CD4-positive, alpha-beta memory T cell (primary cell): ENCODE measurements around the gene KRTAP15-1. TPM values are rescaled to one million over a fixed set of nuclear protein-coding genes. Genes with fewer than 3 reads are reported as not detected.

ENCODE experiments used
- CTCF ChIA-PET: fragments of 350-600 bp; sonication (Branson Sonifier 250); formaldehyde crosslinking; loops from one replicate; lab custom pipeline; 2021; ENCODE audit warnings: inconsistent platforms; ENCODE audit not compliant: partially characterized antibody; lab: Charles Lee
- POLR2A ChIA-PET: fragments of 350-600 bp; sonication (Branson Sonifier 250); formaldehyde crosslinking; loops from one replicate; lab custom pipeline; 2021; ENCODE audit not compliant: partially characterized antibody; lab: Charles Lee
- DNase-seq, 5 donors: peaks; one replicate each; pipeline versions ENCODE4 v3.0.0 to v3.0.0-alpha.2; 2020 to 2022; ENCODE audit warnings: mixed read lengths in 1 of 5
- H3K27ac ChIP-seq: one replicate; pipeline ENCODE4 v1.7.0; 2013; ENCODE audit warnings: low read depth, low read length
- H3K27me3 ChIP-seq: 2 replicates; pipeline ENCODE4 v1.7.0; 2013; ENCODE audit warnings: mild to moderate bottlenecking, low read length, moderate library complexity; ENCODE audit not compliant: insufficient read depth
- H3K36me3 ChIP-seq: 2 replicates; pipeline ENCODE4 v1.7.0; 2013; ENCODE audit warnings: mild to moderate bottlenecking, low read length, moderate library complexity; ENCODE audit not compliant: insufficient read depth
- H3K4me1 ChIP-seq: 2 replicates; pipeline ENCODE4 v1.7.0; 2013; ENCODE audit warnings: mild to moderate bottlenecking, low read length, moderate library complexity; ENCODE audit not compliant: insufficient read depth
- H3K4me3 ChIP-seq, 2 donors: one replicate each; pipeline ENCODE4 v1.7.0; 2013; ENCODE audit warnings: low read length in 2 of 2, mild to moderate bottlenecking in 1 of 2
- H3K9me3 ChIP-seq, 2 donors: one replicate each; pipeline ENCODE4 v1.7.0; 2013; ENCODE audit warnings: low read length in 2 of 2, control low read depth in 1 of 2; ENCODE audit not compliant: control insufficient read depth in 1 of 2
- H3K27ac Mint-ChIP-seq, 7 donors: one replicate each; pipeline ENCODE4 v1.8.0; 2020 to 2021; ENCODE audit warnings: mixed read lengths in 7 of 7, mild to moderate bottlenecking in 6 of 7, inconsistent platforms in 3 of 7, moderate library complexity in 3 of 7
- H3K27me3 Mint-ChIP-seq, 2 donors: one replicate each; pipeline ENCODE4 v1.8.0; 2020 to 2021; ENCODE audit warnings: mixed read lengths in 2 of 2
- H3K36me3 Mint-ChIP-seq, 2 donors: one replicate each; pipeline ENCODE4 v1.8.0; 2020 to 2021; ENCODE audit warnings: mixed read lengths in 2 of 2, inconsistent platforms in 1 of 2, mild to moderate bottlenecking in 1 of 2
- H3K4me1 Mint-ChIP-seq, 4 donors: one replicate each; pipeline ENCODE4 v1.8.0; 2020 to 2021; ENCODE audit warnings: mixed read lengths in 4 of 4, mild to moderate bottlenecking in 1 of 4
- H3K4me3 Mint-ChIP-seq, 8 donors: one replicate each; pipeline ENCODE4 v1.8.0; 2020 to 2021; ENCODE audit warnings: mixed read lengths in 8 of 8, mild to moderate bottlenecking in 7 of 8, moderate library complexity in 6 of 8, inconsistent platforms in 3 of 8
- H3K9me3 Mint-ChIP-seq, 8 donors: one replicate each; pipeline ENCODE4 v1.8.0; 2020 to 2021; ENCODE audit warnings: mixed read lengths in 8 of 8, mild to moderate bottlenecking in 5 of 8, inconsistent platforms in 3 of 8, moderate library complexity in 1 of 8
- intact Hi-C: fragments of 100-400 bp; cut with micrococcal nuclease; formaldehyde crosslinking; loops from one replicate; pipeline ENCODE4 v1.15.1; 2023
- polyA plus RNA-seq, 2 donors: library from polyadenylated mRNA; unstranded; fragments of 300-500 nt; fragmentation: Illumina TruSeq; gene quantifications; one replicate each; pipeline ENCODE4 v1.2.3, GENCODE V29; 2021
- total RNA-seq, 2 experiments: library from RNA; stranded (reverse); gene quantifications; one replicate each; pipeline ENCODE4 v1.2.3, GENCODE V29; 2021

Gene KRTAP15-1
- total RNA-seq (not detected), polyA plus RNA-seq (not detected)

- H3K4me1 Mint-ChIP-seq = no peaks in the 10 kb centered on the region
- H3K27ac Mint-ChIP-seq = no peak within 1 kb of the TSS
- Histone ChIP-seq H3K9me3 (no peaks in the 10 kb centered on the region), H3K4me3 (no peak within 1 kb of the TSS), H3K27me3 (no peaks in the 10 kb centered on the region), H3K27ac (no peak within 1 kb of the TSS), H3K4me1 (no peaks in the 10 kb centered on the region), H3K36me3 (no peaks in the 10 kb centered on the region)
- peaks cover 0 to 2% (median 0%) of the 10 kb centered on the region in 8 donors for H3K9me3 Mint-ChIP-seq
- H3K4me3 Mint-ChIP-seq = no peak within 1 kb of the TSS
- peaks cover 0 to 3% of the 10 kb centered on the region in 2 donors for H3K27me3 Mint-ChIP-seq
- intact Hi-C loops = no loop called here
- ChIA-PET POLR2A (no interaction called here), CTCF (no interaction called here)
- no peak for DNase-seq
- no peaks in the 10 kb centered on the region for H3K36me3 Mint-ChIP-seq
Observed at GRCh38 chr21:30439975-30440374, at the start of gene KRTAP15-1. TSS of gene KRTAP15-1 (plus strand) at chr21:30440275. CDS start at chr21:30440328, 53 bp downstream.

- CTCF ChIA-PET = no interaction called here
- Mint-ChIP-seq H3K4me1 (no peaks in the 10 kb centered on the region), H3K27me3 (peaks cover 1% of the 10 kb centered on the region in 2 donors), H3K27ac (no peak overlapping the region), H3K9me3 (peaks cover 0 to 17% (median 2%) of the 10 kb centered on the region in 8 donors), H3K36me3 (no peaks in the 10 kb centered on the region), H3K4me3 (no peak overlapping the region)
- no peaks in the 10 kb centered on the region for H3K27me3 ChIP-seq
- no peaks in the 10 kb centered on the region for H3K9me3 ChIP-seq
- no peak overlapping the region for H3K4me3 ChIP-seq
- DNase-seq = no peak
- H3K4me1 ChIP-seq = no peaks in the 10 kb centered on the region
- H3K27ac ChIP-seq = no peak overlapping the region
- H3K36me3 ChIP-seq = no peaks in the 10 kb centered on the region
- intact Hi-C loops = no loop called here
- POLR2A ChIA-PET = no interaction called here
Observed at GRCh38 chr21:30391492-30392025, 48.5 kb upstream of the KRTAP15-1 start.

- no peaks in the 10 kb centered on the region for H3K9me3 ChIP-seq
- peaks cover 0 to 10% (median under 1%) of the 10 kb centered on the region in 8 donors for H3K9me3 Mint-ChIP-seq
- CTCF ChIA-PET = no interaction called here
- intact Hi-C loops = no loop called here
- H3K27ac Mint-ChIP-seq = no peak within 1 kb of the TSS
- H3K27ac ChIP-seq = no peak within 1 kb of the TSS
- no peaks in the 10 kb centered on the region for H3K36me3 ChIP-seq
- H3K4me1 ChIP-seq = no peaks in the 10 kb centered on the region
- H3K27me3 Mint-ChIP-seq = peaks cover 3 to 5% of the 10 kb centered on the region in 2 donors
- H3K36me3 Mint-ChIP-seq = no peaks in the 10 kb centered on the region
- no peaks in the 10 kb centered on the region for H3K4me1 Mint-ChIP-seq
- H3K4me3 Mint-ChIP-seq = no peak within 1 kb of the TSS
- POLR2A ChIA-PET = no interaction called here
- H3K27me3 ChIP-seq = no peaks in the 10 kb centered on the region
- DNase-seq = no peak
- H3K4me3 ChIP-seq = no peak within 1 kb of the TSS
Observed at GRCh38 chr21:30395731-30396130, 44.3 kb upstream of the KRTAP15-1 start, which contains the start of gene KRTAP13-1. TSS of gene KRTAP13-1 (plus strand) at chr21:30396031. CDS start at chr21:30396087, 56 bp downstream.

- H3K9me3 ChIP-seq = no peaks in the 10 kb centered on the region
- POLR2A ChIA-PET = interaction anchor here (0.6 kb wide), 1 partner anchor 1440 kb away, joined by 4 read pairs; no protein-coding TSS in a partner anchor
- no peak overlapping the region for H3K27ac ChIP-seq
- no peaks in the 10 kb centered on the region for H3K4me1 Mint-ChIP-seq
- intact Hi-C loops = no loop called here
- peak overlapping the region in 3 of 8 donors; percentile 26 to 54 (median 29) for H3K4me3 Mint-ChIP-seq
- H3K9me3 Mint-ChIP-seq = peaks cover 0 to 17% (median 5%) of the 10 kb centered on the region in 8 donors
- H3K36me3 ChIP-seq = no peaks in the 10 kb centered on the region
- no peaks in the 10 kb centered on the region for H3K4me1 ChIP-seq
- no peak overlapping the region for H3K4me3 ChIP-seq
- H3K27ac Mint-ChIP-seq = no peak overlapping the region
- CTCF ChIA-PET = no interaction called here
- DNase-seq = peak in 2 of 5 donors; percentile 1 to 2
- H3K27me3 ChIP-seq = no peaks in the 10 kb centered on the region
- H3K36me3 Mint-ChIP-seq = no peaks in the 10 kb centered on the region
- peaks cover 3 to 5% of the 10 kb centered on the region in 2 donors for H3K27me3 Mint-ChIP-seq
Observed at GRCh38 chr21:30408782-30409494, 31.1 kb upstream of the KRTAP15-1 start.

GRCh38 chr21:30415993-30416392 is 24.1 kb upstream of the KRTAP15-1 start:
- Mint-ChIP-seq H3K4me1 (no peaks in the 10 kb centered on the region), H3K36me3 (no peaks in the 10 kb centered on the region), H3K27me3 (no peaks in the 10 kb centered on the region), H3K27ac (no peak overlapping the region), H3K9me3 (peaks cover 0 to 2% (median 0%) of the 10 kb centered on the region in 8 donors), H3K4me3 (no peak overlapping the region)
- intact Hi-C loops = no loop called here
- no peaks in the 10 kb centered on the region for H3K9me3 ChIP-seq
- no peak overlapping the region for H3K4me3 ChIP-seq
- H3K27ac ChIP-seq = no peak overlapping the region
- CTCF ChIA-PET = no interaction called here
- no peaks in the 10 kb centered on the region for H3K4me1 ChIP-seq
- no peaks in the 10 kb centered on the region for H3K36me3 ChIP-seq
- no peak for DNase-seq
- POLR2A ChIA-PET = no interaction called here
- H3K27me3 ChIP-seq = no peaks in the 10 kb centered on the region

- H3K36me3 ChIP-seq = no peaks in the 10 kb centered on the region
- no peaks in the 10 kb centered on the region for H3K4me1 ChIP-seq
- H3K27me3 ChIP-seq = no peaks in the 10 kb centered on the region
- no peak for DNase-seq
- no peak within 1 kb of the TSS for H3K27ac ChIP-seq
- Mint-ChIP-seq H3K27me3 (peaks cover 1 to 2% of the 10 kb centered on the region in 2 donors), H3K36me3 (no peaks in the 10 kb centered on the region), H3K9me3 (peaks cover 0 to 3% (median 0%) of the 10 kb centered on the region in 8 donors), H3K27ac (no peak within 1 kb of the TSS), H3K4me1 (no peaks in the 10 kb centered on the region), H3K4me3 (no peak within 1 kb of the TSS)
- ChIA-PET POLR2A (no interaction called here), CTCF (no interaction called here)
- no peaks in the 10 kb centered on the region for H3K9me3 ChIP-seq
- intact Hi-C loops = no loop called here
- H3K4me3 ChIP-seq = no peak within 1 kb of the TSS
Observed at GRCh38 chr21:30425826-30426225, 14.2 kb upstream of the KRTAP15-1 start, which contains the start of gene KRTAP13-3. TSS of gene KRTAP13-3 (minus strand) at chr21:30425926. CDS start at chr21:30425912, 14 bp downstream.

GRCh38 chr21:30426731-30427130 is 13.3 kb upstream of the KRTAP15-1 start:
- DNase-seq = no peak

More at GRCh38 chr21:30426731-30427130, 13.3 kb upstream of the KRTAP15-1 start:
- Mint-ChIP-seq H3K27ac (no peak overlapping the region), H3K36me3 (no peaks in the 10 kb centered on the region), H3K4me3 (no peak overlapping the region), H3K4me1 (no peaks in the 10 kb centered on the region), H3K27me3 (peaks cover 1 to 2% of the 10 kb centered on the region in 2 donors), H3K9me3 (peaks cover 0 to 3% (median 0%) of the 10 kb centered on the region in 8 donors)
- intact Hi-C loops = no loop called here
- ChIA-PET CTCF (no interaction called here), POLR2A (no interaction called here)
- Histone ChIP-seq H3K36me3 (no peaks in the 10 kb centered on the region), H3K9me3 (no peaks in the 10 kb centered on the region), H3K27ac (no peak overlapping the region), H3K4me3 (no peak overlapping the region), H3K4me1 (no peaks in the 10 kb centered on the region), H3K27me3 (no peaks in the 10 kb centered on the region)
